ENCODE results near the gene NBAS.

- no peak for TF ChIP-seq CTCF (conservative IDR thresholded peaks at IDR 0.05)
- no peak for TF ChIP-seq EZH2 (IDR thresholded peaks at IDR 0.05; ENCODE audit: low read depth)
Observed at GRCh38 chr2:15472876-15473275, 88.3 kb downstream of the NBAS start.
